DND-41 (cell line): ENCODE data around the gene GSTK1.

Experiments used
- EZH2 ChIP-seq: IDR thresholded peaks from 3 replicates; pipeline ENCODE4 v1.6.1; 2012; ENCODE audit warnings: borderline replicate concordance, low read depth, mild to moderate bottlenecking, moderate library complexity, low read length, inconsistent platforms; ENCODE audit not compliant: severe bottlenecking
- TF ChIP-seq, protein P1 (sequence below): IDR thresholded peaks from 2 replicates; pipeline ENCODE4 v1.5.1; 2012; ENCODE audit warnings: borderline replicate concordance, low read length, moderate library complexity, mild to moderate bottlenecking; ENCODE audit not compliant: poor library complexity, severe bottlenecking; ENCODE audit errors: extremely low read depth

DNA sequence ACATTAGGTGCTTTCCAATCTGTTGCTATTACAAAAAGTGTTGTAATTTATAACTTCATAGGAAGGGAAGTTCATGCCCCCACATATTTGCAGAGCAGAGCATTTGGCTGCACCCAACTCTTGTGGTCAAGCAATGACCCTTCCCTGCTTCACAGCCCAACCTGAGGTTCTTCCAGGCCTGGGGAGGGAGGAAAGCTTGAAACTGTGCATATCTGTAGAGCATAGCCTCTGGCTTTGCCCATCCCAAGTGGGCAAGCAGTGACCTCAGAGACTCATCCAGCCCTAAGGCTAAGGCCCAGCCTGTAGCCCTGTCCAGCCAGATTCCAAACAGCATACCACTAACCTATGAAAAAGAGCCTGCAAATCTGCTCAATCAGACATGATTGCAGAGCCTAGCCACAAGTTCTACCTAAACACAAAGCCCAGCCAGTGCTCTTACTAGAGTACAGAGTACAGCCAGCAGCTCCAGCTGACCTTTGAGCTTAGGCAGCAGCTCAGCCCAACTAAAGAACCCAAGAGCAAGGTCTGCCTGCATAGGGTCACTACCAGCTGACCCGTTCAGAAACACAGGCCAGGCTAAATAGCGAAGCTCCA lies 14.4 kb upstream of the GSTK1 start:
- TF ChIP-seq, protein P1, sequence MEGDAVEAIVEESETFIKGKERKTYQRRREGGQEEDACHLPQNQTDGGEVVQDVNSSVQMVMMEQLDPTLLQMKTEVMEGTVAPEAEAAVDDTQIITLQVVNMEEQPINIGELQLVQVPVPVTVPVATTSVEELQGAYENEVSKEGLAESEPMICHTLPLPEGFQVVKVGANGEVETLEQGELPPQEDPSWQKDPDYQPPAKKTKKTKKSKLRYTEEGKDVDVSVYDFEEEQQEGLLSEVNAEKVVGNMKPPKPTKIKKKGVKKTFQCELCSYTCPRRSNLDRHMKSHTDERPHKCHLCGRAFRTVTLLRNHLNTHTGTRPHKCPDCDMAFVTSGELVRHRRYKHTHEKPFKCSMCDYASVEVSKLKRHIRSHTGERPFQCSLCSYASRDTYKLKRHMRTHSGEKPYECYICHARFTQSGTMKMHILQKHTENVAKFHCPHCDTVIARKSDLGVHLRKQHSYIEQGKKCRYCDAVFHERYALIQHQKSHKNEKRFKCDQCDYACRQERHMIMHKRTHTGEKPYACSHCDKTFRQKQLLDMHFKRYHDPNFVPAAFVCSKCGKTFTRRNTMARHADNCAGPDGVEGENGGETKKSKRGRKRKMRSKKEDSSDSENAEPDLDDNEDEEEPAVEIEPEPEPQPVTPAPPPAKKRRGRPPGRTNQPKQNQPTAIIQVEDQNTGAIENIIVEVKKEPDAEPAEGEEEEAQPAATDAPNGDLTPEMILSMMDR, result no peak
- no peak for TF ChIP-seq EZH2
